Measurements from ENCODE around the gene CBX1.
"Not testable (repeated sequence)": the region's sequence is repeated elsewhere in the genome, so short reads cannot be mapped to it uniquely, and the experiment has no call there.

The CBX1 gene

GRCh38 chr17:48122665-48123045 lies 21.4 kb upstream of the CBX1 start:
- no peak for DNase-seq

- DNase-seq, result no peak
Measured at GRCh38 chr17:48121923-48122664, 20.8 kb upstream of the CBX1 start.

GRCh38 chr17:48113201-48113676 lies 12.0 kb upstream of the CBX1 start:
- peak; percentile 71 for DNase-seq

GRCh38 chr17:48111937-48112241 lies 10.6 kb upstream of the CBX1 start:
- DNase-seq, result no peak

GRCh38 chr17:48110761-48111160 lies 9.5 kb upstream of the CBX1 start:
- DNase-seq, result no peak

- peak; percentile 98 for DNase-seq
Measured at GRCh38 chr17:48107137-48108055, 6.1 kb upstream of the CBX1 start, which contains the start of gene SNX11. Gene SNX11 (plus strand): TSS chr17:48107766. CDS start chr17:48112044, 4,278 bp downstream.

- DNase-seq, result no peak
Measured at GRCh38 chr17:48106802-48107136, 5.5 kb upstream of the CBX1 start.

GRCh38 chr17:48104440-48104839 lies 3.2 kb upstream of the CBX1 start:
- DNase-seq, result no peak

GRCh38 chr17:48102798-48103715 lies 1.8 kb upstream of the CBX1 start:
- DNase-seq, result no peak

- no peak for DNase-seq
Measured at GRCh38 chr17:48102043-48102750, 919 bp upstream of the CBX1 start.

GRCh38 chr17:48100591-48101011 lies 677 bp downstream of the CBX1 start:
- no peak for DNase-seq

GRCh38 chr17:48100160-48100559 lies 1.1 kb downstream of the CBX1 start:
- no peak for DNase-seq

GRCh38 chr17:48095611-48096010 lies 5.7 kb downstream of the CBX1 start:
- no peak for DNase-seq

GRCh38 chr17:48093341-48094045 lies 7.8 kb downstream of the CBX1 start:
- DNase-seq, result no peak

GRCh38 chr17:48084932-48085331 lies 16.3 kb downstream of the CBX1 start:
- no peak for DNase-seq

GRCh38 chr17:48081858-48082257 lies 19.4 kb downstream of the CBX1 start:
- DNase-seq, result no peak

- DNase-seq, result not testable (repeated sequence)
Measured at GRCh38 chr17:48077152-48077551, 24.1 kb downstream of the CBX1 start.

- DNase-seq, result peak; percentile 82
Measured at GRCh38 chr17:48074322-48075081, 26.8 kb downstream of the CBX1 start.

GRCh38 chr17:48073566-48074094 lies 27.6 kb downstream of the CBX1 start:
- DNase-seq, result not testable (repeated sequence)

GRCh38 chr17:48072811-48073210 lies 28.5 kb downstream of the CBX1 start:
- DNase-seq, result not testable (repeated sequence)

- no peak for DNase-seq
Measured at GRCh38 chr17:48071654-48072053, 29.6 kb downstream of the CBX1 start.

All from activated CD8-positive, alpha-beta memory T cell treated with anti-CD3 and anti-CD28 coated beads for 24 hours (primary cell).